Stromal cell of bone marrow (primary cell): ENCODE measurements around the gene MAML3.

Experiments used
- DNase-seq: peaks from one replicate; pipeline ENCODE4 v3.0.0-alpha.2; 2012; ENCODE audit warnings: low read depth

Gene MAML3

GRCh38 chr4:140003876-140004548, 150.0 kb downstream of the MAML3 start:
- DNase-seq = no peak

GRCh38 chr4:140000232-140000631, 153.8 kb downstream of the MAML3 start:
- no peak for DNase-seq

- peak; percentile 87 for DNase-seq
Observed at GRCh38 chr4:139988863-139989765, 164.9 kb downstream of the MAML3 start.

GRCh38 chr4:139987502-139987850, 166.5 kb downstream of the MAML3 start:
- no peak for DNase-seq

GRCh38 chr4:139986689-139987501, 167.1 kb downstream of the MAML3 start:
- peak; percentile 25 for DNase-seq

DNA sequence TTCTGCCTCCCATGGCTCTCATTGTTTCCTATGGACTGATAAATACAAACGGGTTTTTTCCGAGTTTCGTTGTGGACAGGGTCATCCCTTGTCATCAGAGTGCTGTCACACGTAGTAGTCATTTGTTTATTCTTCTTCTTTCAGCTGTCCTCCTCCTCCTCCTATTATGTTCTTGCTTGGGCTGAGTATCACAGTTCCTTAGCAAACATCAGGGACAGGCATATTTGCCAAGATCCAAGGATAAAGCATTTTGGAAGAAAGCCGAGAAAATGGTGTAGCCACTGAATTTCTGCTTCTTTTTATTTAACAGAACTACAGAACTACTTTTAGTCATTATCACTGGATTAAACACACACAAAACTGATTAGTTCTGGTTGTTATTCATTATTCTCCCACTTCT, 167.9 kb downstream of the MAML3 start:
- no peak for DNase-seq

DNA sequence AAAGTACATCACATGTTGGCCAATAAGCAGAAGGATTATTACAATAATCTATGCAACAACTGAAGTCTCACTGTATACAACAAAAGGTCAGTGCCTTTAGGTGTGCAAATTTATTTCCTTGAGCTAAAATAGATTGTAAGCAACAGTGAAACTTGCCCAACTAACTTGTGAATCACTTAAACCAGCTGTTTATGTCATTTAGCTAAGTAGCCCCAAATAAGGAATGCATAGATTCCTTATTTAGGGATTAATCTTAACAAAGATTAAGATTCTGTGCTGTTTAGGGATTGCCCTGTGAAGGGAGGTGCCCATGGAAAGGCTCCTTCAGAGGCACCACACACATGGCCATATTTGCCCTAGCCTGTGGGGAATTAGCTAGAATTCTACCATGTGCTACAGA, 168.6 kb downstream of the MAML3 start:
- no peak for DNase-seq

DNA sequence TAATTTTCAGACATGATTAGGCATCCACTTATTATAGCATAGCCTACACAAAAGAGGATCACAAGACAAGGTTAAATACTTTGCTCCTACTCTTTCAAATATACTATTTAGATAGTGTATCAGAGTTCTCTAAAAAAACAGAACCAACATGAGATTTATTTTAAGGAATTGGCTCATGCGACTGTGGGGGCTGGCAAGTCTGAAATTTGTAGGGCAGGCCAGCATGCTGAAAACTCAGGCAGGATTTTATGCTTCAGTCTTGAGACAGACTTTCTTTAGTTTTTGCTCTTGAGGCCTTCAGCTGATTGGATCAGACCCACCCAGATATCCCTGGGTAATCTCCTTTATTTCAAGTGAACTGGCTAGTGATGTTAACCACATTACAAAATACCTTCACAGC, 169.5 kb downstream of the MAML3 start:
- DNase-seq = no peak

- no peak for DNase-seq
Observed at GRCh38 chr4:139978692-139979091, 175.3 kb downstream of the MAML3 start.

DNA sequence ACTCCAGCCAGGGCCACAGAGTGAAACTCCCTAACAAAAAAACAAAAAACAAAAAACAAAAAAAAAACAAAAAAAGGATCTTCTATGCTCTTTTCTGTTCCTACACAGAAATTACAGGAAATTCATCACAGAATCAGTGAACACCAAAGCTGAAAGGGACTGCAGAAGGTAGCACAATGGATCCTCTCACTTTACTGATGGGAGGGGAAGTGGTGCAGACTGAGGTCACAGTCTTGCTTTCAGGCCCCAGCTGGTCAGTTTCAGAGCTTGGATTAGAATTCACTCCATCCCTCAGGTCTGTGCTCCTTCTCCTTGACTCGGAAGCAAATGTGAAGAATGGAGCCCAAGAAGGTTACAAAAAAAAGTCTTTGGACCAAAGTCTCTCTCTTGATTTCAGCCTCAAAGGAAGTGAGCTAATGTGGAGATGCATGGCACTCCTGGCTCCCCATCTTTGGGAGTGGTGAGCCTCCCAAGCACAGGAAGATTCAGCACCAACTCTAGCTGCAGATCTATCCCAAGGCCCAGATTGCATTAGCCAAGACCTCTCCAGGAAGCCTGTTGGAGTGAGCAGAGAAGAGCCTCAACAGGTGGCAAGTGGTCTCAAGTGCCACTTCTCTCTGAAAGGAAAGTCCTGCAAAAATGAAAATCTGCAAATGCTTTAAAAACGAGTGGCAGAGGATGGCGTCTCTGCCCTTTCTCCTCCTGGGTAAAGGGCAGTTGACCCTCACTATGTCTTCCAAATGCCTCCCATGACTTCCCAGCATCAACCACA, 176.0 kb downstream of the MAML3 start:
- DNase-seq = no peak

DNA sequence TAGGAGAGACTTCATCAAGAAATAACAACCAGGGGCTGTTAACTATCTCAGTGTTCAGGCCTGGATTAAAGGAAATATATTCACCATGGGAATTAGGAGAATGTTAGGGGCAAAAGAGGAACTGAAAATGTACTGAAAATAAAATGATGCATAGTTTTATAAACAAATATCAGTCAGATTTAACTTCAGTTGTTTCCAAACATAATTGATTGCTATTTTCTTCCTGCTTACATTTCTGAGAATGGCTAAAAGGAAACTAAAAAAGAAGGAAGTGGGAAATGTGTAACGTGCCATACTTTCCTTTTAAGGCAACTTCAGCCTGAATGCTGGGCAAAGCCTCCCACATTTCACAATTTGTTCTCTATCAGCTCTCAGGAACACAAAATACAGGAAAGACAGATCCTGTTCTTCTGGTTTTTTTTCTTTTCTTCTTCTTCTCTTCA, 178.1 kb downstream of the MAML3 start:
- DNase-seq = peak; percentile 9

DNA sequence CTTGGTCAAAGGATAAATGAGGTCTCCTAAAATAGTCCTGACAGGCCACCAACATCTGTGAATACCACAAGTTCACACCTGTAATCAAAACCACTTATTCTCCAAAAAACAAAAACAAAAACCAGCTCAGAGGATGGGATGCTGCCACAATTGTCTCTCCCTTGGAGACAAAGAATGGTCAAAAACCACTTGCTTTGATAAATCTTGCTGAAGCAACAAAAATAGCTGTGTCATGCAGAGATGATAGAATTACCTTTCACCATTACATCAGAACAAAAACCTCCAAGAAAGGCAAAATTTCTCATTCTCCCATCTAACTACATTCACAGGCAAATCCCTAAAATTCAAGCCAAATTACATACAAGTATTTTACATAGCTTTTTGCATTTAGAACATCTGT, 180.4 kb downstream of the MAML3 start:
- no peak for DNase-seq

DNA sequence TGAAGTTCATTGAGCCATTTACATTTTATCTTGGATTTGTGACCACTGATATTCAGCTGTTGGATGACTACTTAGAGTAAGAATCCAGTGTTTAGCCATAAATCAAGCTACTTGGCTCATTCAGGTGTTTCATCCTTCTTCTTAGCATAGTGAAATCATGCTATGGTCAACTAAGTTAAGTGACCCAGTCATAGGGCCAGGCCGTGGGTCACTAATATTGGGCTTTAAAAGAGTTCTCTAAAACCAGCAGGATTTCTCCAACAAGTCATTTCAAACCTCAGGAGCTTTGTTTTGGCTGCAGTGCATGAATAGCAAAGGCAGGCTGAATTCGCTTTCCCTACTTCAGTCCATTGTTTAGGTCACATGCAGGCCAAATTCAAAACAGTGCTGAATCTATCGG, 181.0 kb downstream of the MAML3 start:
- no peak for DNase-seq

DNA sequence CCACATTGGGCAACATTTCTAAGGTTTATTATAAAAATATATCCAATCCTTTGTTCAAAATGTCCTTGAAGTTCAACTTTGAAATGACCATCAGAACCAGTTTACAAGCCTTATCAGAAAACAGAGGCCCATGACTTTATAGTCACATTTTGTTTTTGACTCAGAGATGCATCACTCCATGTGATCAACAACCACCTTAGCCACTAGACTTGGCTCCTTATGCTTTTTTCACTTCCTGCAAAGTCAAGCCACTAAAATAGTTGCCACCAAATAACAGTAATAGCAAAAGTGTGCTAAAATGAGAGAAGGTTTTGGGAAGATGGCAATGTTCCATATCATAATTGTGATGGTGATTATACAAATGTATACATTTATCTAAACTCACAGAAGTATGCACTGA, 181.7 kb downstream of the MAML3 start:
- DNase-seq = no peak

- no peak for DNase-seq
Observed at GRCh38 chr4:139971111-139971510, 182.9 kb downstream of the MAML3 start.

- DNase-seq = no peak
Observed at GRCh38 chr4:139969635-139970266, 184.2 kb downstream of the MAML3 start.

- DNase-seq = no peak
Observed at GRCh38 chr4:139968831-139969230, 185.2 kb downstream of the MAML3 start.

DNA sequence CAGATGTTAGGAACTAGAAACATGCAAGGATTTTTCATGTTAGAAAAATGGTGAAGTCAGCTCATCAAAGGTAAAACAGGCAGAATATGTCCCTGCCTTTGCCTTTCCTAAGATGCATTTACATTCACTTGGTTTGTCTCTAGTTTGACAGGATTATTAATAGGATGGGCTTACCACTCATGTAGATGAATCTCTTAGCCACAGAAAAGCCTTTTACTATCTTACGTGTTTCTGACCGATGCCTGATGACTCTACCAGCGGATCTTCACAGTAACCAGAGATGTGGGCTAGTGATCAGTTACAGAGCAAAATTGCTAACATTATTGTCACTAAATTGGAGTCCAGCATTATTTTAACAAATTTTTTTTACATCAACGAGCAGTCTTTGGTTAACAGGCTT, 187.6 kb downstream of the MAML3 start:
- no peak for DNase-seq

DNA sequence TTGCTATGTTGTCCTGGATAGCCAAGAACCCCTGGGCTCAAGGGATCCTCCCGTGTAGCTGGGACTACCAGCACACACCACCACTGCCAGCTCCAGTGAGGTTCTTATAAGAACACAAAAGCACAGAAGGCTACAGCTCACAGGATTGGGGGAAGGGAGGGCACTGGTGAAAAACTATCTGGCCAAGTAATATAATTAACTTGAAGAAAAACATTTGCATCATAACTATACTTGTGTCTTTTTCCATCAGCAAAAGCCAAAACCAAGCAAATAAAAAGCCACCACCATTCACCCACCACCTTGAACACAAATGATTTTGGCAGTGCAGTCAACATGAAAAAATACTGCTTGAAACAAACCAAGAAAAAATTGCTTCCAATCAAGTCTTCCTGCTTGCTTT, 188.2 kb downstream of the MAML3 start:
- no peak for DNase-seq

GRCh38 chr4:139963708-139964107, 190.3 kb downstream of the MAML3 start:
- no peak for DNase-seq

- no peak for DNase-seq
Observed at GRCh38 chr4:139962130-139962684, 191.8 kb downstream of the MAML3 start.
